Neural progenitor cell (in vitro differentiated cells): ENCODE data around the gene PKDCC.

ENCODE experiments used
- EZH2 ChIP-seq: fragments of 200-600 bp; sonication (generic); IDR thresholded peaks from 2 replicates; pipeline ENCODE4 v1.6.1; 2017; ENCODE audit warnings: antibody characterized with exemption, mild to moderate bottlenecking, moderate library complexity
- EZH2phosphoT487 ChIP-seq: fragments of 200-600 bp; sonication (generic); IDR thresholded peaks from 2 replicates; pipeline ENCODE4 v1.6.1; 2017; ENCODE audit warnings: antibody characterized with exemption
- TF ChIP-seq, protein P1 (sequence below): fragments of 200-600 bp; sonication (generic); IDR thresholded peaks from 2 replicates; pipeline ENCODE4 v1.5.1; 2017; ENCODE audit warnings: antibody characterized with exemption, mild to moderate bottlenecking

DNA sequence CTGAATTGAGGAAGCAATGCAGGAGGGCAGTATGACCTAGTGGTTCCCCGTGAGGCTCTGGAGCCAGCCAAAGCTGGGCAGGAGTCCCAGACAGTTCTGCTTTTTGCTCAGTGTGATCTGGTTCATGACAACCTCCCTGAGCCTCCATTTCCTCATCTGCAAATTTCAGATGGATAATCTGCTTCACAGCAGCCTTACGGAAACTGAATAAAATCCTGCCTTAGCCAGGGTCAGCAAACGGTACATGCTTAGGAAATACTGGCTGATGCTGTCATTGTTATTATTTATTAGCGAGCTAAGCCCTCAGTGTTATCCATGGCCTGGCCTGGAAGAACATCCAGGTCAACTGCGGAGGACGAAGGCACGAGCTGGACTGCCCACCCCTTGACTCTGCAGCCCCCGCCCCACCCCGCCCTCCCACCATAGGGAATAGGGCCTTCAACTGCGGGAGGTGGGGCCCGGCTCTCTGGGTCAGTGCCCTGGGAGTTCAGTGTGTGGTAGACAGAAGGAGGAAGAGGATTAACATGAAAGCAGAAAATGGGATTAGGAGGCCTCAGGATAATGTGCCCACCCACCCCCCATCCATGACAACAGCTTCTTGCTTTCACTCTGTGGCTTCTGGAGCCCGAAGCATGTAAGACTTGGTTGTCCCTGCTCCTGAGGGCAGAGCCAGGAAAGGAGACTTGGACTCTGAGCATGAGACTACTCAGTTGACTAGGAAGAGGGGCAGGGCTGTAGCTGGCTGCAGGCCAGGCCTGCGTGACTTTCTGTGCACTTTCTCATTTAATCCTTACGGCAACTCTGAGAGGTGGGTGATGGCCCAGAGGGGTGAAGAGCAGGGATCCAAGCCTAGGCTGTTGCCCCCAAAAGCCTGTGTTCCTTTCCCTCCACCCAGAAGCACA, 13.1 kb downstream of the PKDCC start:
- TF ChIP-seq EZH2phosphoT487 (no peak), EZH2 (no peak)
- TF ChIP-seq, protein P1, sequence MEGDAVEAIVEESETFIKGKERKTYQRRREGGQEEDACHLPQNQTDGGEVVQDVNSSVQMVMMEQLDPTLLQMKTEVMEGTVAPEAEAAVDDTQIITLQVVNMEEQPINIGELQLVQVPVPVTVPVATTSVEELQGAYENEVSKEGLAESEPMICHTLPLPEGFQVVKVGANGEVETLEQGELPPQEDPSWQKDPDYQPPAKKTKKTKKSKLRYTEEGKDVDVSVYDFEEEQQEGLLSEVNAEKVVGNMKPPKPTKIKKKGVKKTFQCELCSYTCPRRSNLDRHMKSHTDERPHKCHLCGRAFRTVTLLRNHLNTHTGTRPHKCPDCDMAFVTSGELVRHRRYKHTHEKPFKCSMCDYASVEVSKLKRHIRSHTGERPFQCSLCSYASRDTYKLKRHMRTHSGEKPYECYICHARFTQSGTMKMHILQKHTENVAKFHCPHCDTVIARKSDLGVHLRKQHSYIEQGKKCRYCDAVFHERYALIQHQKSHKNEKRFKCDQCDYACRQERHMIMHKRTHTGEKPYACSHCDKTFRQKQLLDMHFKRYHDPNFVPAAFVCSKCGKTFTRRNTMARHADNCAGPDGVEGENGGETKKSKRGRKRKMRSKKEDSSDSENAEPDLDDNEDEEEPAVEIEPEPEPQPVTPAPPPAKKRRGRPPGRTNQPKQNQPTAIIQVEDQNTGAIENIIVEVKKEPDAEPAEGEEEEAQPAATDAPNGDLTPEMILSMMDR = no peak
